GM18511 (cell line): ENCODE data around the gene GRIFIN.

Source experiments
- ATAC-seq: cut with Tn5 transposase; IDR thresholded peaks from one replicate; pipeline ENCODE4 v1.9.1; 2021; ENCODE audit warnings: mild to moderate bottlenecking, moderate library complexity; ENCODE audit not compliant: unreplicated experiment

The GRIFIN gene

DNA sequence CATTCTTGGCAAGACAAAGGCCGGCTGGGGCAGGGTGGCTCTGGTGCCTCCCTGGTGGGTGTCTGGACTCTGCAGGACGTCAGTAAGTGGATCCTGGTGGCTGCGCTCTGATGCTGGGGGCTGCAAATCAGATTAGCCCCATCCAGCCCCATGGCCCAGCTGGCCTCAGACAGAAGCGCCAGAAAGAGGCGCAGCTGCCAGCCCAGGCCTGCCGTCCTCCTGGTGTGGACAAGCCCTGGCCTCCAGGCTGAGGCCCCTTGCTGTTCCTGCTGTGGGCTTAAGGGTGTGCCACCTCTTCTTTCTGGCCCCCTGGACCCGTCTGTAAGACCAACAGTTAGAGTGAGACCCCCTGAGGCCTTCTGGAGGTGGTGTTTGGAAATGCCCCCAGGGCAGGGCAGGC, 37.5 kb upstream of the GRIFIN start:
- ATAC-seq: no peak

DNA sequence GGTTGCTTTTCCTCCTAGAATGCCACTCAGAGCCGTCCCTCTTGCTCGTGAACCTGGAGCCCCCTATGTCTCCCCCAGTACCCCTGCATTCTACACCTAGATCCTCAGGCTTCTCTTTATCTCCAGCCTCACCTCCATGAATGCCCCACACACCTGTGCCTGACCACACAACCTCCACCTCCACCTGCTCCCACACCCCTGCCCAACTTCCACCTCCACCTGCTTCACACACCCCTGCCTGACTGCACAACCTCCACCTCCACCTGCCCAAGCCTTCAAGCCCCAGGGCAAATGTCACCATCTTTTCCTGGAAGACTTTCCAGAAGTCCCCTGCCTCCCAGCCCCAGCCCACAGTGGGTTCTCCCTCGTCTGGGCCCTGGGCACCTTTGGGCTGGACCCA, 36.5 kb upstream of the GRIFIN start:
- no peak for ATAC-seq

GRCh38 chr7:2512179-2512661, 36.0 kb upstream of the GRIFIN start:
- no peak for ATAC-seq

GRCh38 chr7:2511769-2512168, 35.6 kb upstream of the GRIFIN start:
- no peak for ATAC-seq

- ATAC-seq: peak; percentile 49
Observed at GRCh38 chr7:2510909-2511768, 34.9 kb upstream of the GRIFIN start.

GRCh38 chr7:2510130-2510776, 34.1 kb upstream of the GRIFIN start:
- ATAC-seq: no peak

- no peak for ATAC-seq
Observed at GRCh38 chr7:2509298-2509906, 33.2 kb upstream of the GRIFIN start.

- ATAC-seq: no peak
Observed at GRCh38 chr7:2508327-2509215, 32.4 kb upstream of the GRIFIN start.

GRCh38 chr7:2507917-2508306, 31.7 kb upstream of the GRIFIN start:
- ATAC-seq: no peak

- no peak for ATAC-seq
Observed at GRCh38 chr7:2507208-2507916, 31.2 kb upstream of the GRIFIN start.

GRCh38 chr7:2505401-2505800, 29.2 kb upstream of the GRIFIN start:
- no peak for ATAC-seq

- no peak for ATAC-seq
Observed at GRCh38 chr7:2504889-2505375, 28.7 kb upstream of the GRIFIN start.

GRCh38 chr7:2504128-2504888, 28.1 kb upstream of the GRIFIN start:
- ATAC-seq: no peak

DNA sequence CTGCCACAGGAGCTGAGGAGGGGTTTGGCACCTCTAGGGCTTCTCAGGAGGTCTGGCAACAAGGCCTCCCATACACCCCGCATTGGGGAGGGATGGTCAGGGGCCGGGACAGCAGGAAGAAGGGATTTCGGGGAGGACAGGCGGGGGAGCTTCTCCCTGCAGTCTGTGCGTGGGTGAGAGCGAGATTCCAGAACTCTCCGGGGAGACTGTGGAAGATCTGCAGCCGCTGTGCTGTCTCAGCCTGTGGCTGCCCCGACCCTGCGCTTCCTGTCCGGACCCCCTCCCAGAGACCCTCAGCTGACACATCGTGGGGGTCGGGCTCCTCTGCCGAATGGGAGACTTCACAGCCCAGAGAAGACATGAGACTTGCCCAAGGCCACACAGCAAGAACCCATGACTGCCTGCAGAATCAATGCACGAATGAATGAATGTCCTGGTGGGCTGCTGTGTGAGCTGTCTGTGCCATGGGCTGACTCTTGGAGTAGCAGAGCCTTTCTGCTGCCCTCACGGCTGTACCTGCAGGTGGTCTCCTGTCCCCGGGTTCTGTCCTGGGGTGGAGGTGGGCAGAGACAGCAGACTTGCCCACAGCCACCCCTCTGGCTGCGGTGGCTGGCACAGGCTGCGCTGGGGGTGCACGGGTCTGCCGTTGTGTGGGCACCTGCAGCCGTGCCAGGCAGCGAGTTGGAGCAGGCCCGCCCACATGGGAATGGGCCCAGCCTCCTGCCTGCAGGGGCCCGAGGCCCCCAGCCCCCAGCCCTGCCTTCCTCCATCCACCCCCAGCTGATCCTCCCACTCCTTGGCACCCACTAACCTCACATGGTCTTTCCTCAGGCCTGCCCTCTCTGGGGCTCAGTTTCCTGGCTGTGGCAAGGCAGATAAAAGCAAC, 27.1 kb upstream of the GRIFIN start:
- ATAC-seq: no peak

GRCh38 chr7:2502647-2502966, 26.4 kb upstream of the GRIFIN start:
- ATAC-seq: no peak

DNA sequence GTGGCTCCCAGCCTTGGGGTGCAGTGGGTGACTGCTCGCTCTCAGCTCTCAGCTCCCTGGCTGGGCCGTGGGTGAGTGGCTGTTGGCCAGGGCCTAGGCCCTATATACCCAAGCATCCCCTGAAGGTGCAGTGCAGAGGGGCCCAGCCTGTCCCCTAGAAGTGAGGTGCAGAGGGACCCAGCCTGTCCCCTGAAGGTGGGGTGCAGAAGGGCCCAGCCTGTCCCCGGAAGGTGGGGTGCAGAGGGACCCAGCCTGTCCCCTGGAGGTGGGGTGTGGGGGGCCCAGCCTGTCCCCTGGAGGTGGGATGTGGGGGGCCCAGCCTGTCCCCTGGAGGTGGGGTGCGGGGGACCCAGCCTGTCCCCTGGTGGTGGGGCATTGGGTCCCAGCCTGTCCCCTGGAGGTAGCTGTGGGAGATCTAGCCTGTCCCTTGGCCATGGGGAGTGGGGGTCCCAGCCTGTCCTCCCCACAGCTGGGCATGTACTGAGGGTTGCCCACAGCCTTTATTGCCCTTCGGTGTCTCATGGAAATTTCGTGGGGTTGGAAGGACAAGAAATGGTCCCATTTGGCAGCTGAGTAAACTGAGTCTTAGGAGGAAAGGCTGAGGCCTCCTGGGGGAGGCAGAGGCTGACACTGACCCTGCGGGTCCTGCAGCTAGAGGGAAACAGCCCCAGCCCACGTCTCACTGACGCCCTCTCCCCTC, 25.9 kb upstream of the GRIFIN start:
- ATAC-seq: no peak

DNA sequence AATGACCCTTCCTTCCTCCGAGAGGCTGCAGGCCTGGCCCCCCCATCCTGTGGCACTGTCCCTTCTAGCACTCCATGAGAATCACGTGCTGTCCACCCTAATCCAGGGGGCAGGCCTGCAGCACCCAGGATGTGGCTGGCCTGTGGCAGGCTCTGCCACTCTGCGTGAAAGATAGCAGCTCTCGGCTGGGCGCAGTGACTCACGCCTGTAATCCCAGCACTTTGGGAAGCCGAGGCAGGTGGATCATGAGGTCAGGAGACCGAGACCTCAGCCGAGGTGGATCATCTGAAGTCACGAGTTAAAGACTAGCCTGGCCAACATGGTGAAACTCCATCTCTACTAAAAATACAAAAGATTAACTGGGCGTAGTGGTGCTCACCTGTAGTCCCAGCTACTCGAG, 24.5 kb upstream of the GRIFIN start:
- no peak for ATAC-seq
